HL-60 (cell line): ENCODE data around the gene SPTBN1.

Source experiments
- GABPA ChIP-seq: IDR thresholded peaks from 2 replicates; pipeline ENCODE4 v1.6.1; 2012; ENCODE audit warnings: low read depth
- POLR2AphosphoS5 ChIP-seq: IDR thresholded peaks from 2 replicates; pipeline ENCODE4 v1.6.1; 2012; ENCODE audit warnings: low read depth
- SPI1 ChIP-seq: IDR thresholded peaks from 2 replicates; pipeline ENCODE4 v1.6.1; 2012; ENCODE audit warnings: low read depth, mild to moderate bottlenecking, borderline replicate concordance
- TF ChIP-seq, protein P1 (sequence below): IDR thresholded peaks from one replicate; pipeline ENCODE4 v1.5.1; 2011; ENCODE audit warnings: low read length, control low read depth, inconsistent platforms; ENCODE audit not compliant: insufficient read depth
- TF ChIP-seq, protein P2 (sequence below): IDR thresholded peaks from 2 replicates; pipeline ENCODE4 v1.6.1; 2012; ENCODE audit warnings: low read depth; ENCODE audit not compliant: insufficient replicate concordance

DNA sequence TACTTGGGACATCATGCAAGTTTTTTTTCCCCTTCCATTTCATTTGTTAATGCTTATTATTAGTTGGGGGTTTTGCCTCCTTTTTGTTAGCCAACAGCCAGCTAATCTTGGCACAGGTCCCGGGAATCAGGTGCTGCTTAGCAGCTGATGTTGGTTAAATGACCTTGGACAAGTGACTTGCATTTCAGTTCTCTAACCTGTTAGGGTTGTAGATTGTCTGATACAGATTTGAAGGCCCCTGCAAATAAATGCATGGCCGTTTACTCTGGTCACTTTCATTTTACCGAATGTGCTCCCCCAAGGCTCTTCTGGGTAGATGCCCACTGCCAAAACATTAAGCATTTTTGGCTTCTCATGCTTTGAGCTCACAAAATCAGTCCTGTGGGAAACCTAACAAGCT lies 120.9 kb downstream of the SPTBN1 start:
- TF ChIP-seq POLR2AphosphoS5: no peak
- TF ChIP-seq, protein P1, sequence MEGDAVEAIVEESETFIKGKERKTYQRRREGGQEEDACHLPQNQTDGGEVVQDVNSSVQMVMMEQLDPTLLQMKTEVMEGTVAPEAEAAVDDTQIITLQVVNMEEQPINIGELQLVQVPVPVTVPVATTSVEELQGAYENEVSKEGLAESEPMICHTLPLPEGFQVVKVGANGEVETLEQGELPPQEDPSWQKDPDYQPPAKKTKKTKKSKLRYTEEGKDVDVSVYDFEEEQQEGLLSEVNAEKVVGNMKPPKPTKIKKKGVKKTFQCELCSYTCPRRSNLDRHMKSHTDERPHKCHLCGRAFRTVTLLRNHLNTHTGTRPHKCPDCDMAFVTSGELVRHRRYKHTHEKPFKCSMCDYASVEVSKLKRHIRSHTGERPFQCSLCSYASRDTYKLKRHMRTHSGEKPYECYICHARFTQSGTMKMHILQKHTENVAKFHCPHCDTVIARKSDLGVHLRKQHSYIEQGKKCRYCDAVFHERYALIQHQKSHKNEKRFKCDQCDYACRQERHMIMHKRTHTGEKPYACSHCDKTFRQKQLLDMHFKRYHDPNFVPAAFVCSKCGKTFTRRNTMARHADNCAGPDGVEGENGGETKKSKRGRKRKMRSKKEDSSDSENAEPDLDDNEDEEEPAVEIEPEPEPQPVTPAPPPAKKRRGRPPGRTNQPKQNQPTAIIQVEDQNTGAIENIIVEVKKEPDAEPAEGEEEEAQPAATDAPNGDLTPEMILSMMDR: no peak
- TF ChIP-seq, protein P2, sequence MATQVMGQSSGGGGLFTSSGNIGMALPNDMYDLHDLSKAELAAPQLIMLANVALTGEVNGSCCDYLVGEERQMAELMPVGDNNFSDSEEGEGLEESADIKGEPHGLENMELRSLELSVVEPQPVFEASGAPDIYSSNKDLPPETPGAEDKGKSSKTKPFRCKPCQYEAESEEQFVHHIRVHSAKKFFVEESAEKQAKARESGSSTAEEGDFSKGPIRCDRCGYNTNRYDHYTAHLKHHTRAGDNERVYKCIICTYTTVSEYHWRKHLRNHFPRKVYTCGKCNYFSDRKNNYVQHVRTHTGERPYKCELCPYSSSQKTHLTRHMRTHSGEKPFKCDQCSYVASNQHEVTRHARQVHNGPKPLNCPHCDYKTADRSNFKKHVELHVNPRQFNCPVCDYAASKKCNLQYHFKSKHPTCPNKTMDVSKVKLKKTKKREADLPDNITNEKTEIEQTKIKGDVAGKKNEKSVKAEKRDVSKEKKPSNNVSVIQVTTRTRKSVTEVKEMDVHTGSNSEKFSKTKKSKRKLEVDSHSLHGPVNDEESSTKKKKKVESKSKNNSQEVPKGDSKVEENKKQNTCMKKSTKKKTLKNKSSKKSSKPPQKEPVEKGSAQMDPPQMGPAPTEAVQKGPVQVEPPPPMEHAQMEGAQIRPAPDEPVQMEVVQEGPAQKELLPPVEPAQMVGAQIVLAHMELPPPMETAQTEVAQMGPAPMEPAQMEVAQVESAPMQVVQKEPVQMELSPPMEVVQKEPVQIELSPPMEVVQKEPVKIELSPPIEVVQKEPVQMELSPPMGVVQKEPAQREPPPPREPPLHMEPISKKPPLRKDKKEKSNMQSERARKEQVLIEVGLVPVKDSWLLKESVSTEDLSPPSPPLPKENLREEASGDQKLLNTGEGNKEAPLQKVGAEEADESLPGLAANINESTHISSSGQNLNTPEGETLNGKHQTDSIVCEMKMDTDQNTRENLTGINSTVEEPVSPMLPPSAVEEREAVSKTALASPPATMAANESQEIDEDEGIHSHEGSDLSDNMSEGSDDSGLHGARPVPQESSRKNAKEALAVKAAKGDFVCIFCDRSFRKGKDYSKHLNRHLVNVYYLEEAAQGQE: no peak
- no peak for TF ChIP-seq SPI1
- no peak for TF ChIP-seq GABPA
